Measurements from ENCODE around the gene ADM5.

ADM5 gene

GRCh38 chr19:49645995-49646394, 43.4 kb upstream of the ADM5 start:
- no peak for DNase-seq (ENCODE audit: low read depth)
- no peak overlapping the region for H3K4me3 ChIP-seq (ENCODE audit: low read length)
- TF ChIP-seq CTCF (conservative IDR thresholded peaks at IDR 0.05; ENCODE audit: low read depth, low read length): no peak

- TF ChIP-seq CTCF (conservative IDR thresholded peaks at IDR 0.05; ENCODE audit: low read depth, low read length): no peak
- DNase-seq (ENCODE audit: low read depth): no peak
- no peak overlapping the region for H3K4me3 ChIP-seq (ENCODE audit: low read length)
Measured at GRCh38 chr19:49646586-49646985, 42.8 kb upstream of the ADM5 start.

- no peak for TF ChIP-seq CTCF (conservative IDR thresholded peaks at IDR 0.05; ENCODE audit: low read depth, low read length)
- no peak for DNase-seq (ENCODE audit: low read depth)
- H3K4me3 ChIP-seq (ENCODE audit: low read length): no peak overlapping the region
Measured at GRCh38 chr19:49651029-49651819, 38.2 kb upstream of the ADM5 start.

- DNase-seq (ENCODE audit: low read depth): no peak
- no peak for TF ChIP-seq CTCF (conservative IDR thresholded peaks at IDR 0.05; ENCODE audit: low read depth, low read length)
- no peak overlapping the region for H3K4me3 ChIP-seq (ENCODE audit: low read length)
Measured at GRCh38 chr19:49651820-49652550, 37.4 kb upstream of the ADM5 start.

- no peak for TF ChIP-seq CTCF (conservative IDR thresholded peaks at IDR 0.05; ENCODE audit: low read depth, low read length)
- no peak overlapping the region for H3K4me3 ChIP-seq (ENCODE audit: low read length)
- DNase-seq (ENCODE audit: low read depth): no peak
Measured at GRCh38 chr19:49652551-49653465, 36.6 kb upstream of the ADM5 start.

GRCh38 chr19:49653466-49653806, 36.0 kb upstream of the ADM5 start:
- no peak for TF ChIP-seq CTCF (conservative IDR thresholded peaks at IDR 0.05; ENCODE audit: low read depth, low read length)
- no peak overlapping the region for H3K4me3 ChIP-seq (ENCODE audit: low read length)
- no peak for DNase-seq (ENCODE audit: low read depth)
